ELR (cell line): ENCODE measurements around the gene MRLN.
"Not testable (repeated sequence)": the region's sequence is repeated elsewhere in the genome, so short reads cannot be mapped to it uniquely, and the experiment has no call there.

ENCODE experiments used
- DNase-seq: peaks from one replicate; pipeline ENCODE4 v3.0.0-alpha.2; 2015; ENCODE audit warnings: low read depth

MRLN gene

DNA sequence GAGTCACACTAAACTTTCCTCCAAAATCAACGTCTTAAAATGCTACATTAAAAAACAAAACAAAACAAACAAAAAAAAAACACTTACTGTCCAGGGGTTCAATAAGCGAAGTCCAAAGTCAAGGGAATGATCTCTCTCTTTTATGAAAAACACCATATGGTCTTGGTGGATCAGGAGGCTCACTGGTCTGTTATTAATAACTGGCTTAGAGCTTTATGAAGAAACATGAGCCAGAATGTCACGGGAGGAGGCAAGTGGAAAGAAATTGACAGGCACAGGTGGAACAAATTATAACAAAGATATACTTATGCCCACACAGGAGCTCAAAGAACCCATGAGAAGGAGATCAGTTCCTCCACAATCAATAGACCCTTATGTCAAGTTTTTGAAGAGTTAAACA, at the start of gene MRLN:
MRLN (minus strand) TSS at position 189 of the 400 bp plus-strand sequence.
- DNase-seq, result no peak

GRCh38 chr10:59801171-59801570, 47.9 kb upstream of the MRLN start:
- DNase-seq, result no peak

DNA sequence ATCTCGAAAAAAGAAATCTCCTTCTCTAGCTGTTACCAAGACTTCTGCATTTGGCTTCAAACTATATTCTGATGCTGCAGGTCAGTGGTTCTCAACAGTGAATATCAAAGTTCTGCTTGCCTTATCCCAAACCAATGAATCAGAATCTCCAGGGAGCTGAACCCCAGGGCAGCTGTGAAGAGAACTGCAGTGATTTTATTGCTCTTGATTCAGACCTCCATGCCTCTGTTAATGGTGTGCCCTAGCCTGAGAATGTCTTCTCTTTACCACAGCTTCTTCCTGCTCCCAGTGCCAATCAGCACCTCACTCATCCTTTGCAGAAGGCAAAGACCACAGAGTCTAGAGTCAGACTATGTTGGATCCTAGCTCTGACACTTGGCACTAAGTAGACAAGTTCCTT, 46.2 kb upstream of the MRLN start:
- no peak for DNase-seq

GRCh38 chr10:59793919-59794318, 40.7 kb upstream of the MRLN start:
- no peak for DNase-seq

GRCh38 chr10:59792812-59793211, 39.6 kb upstream of the MRLN start:
- no peak for DNase-seq

DNA sequence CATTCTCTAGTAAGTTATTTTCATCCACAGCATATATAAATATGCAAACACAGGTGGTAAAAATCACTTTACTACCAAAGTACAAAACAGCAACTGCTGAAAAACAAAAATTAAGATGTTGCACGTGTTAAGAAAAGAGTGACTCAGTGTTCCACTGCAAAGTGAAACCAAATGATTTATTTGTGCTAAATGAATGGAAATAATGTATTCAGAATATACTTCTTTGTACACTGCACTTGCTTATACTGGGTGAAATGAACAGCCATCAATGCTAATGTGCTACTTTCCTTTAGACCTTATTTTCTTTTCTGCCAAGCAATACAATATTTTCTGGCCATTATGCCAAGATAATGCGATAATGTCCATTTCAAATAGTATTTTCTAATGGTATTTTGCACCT, 38.3 kb upstream of the MRLN start:
- DNase-seq, result no peak

DNA sequence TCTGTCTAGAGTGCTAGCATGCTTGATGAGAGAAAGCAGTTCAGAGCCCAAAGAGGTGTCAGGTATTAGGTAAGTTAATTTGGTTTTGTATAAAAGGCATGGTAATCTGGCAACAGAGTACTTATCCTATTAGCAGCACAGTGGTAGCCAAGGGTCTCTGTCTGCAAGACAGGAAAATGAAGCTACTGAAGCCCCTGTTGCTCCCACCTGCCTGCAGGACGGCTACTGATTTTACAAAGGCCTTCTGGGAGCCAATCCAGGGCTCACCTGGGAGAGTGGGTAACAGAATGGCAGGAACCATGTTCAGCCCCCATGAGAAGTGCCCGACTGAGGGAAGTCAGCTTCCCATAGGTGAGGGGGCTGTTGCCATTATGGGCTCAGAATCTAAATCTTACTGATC, 36.8 kb upstream of the MRLN start:
- not testable (repeated sequence) for DNase-seq

GRCh38 chr10:59788914-59789313, 35.7 kb upstream of the MRLN start:
- not testable (repeated sequence) for DNase-seq

GRCh38 chr10:59787032-59787431, 33.8 kb upstream of the MRLN start:
- not testable (repeated sequence) for DNase-seq

DNA sequence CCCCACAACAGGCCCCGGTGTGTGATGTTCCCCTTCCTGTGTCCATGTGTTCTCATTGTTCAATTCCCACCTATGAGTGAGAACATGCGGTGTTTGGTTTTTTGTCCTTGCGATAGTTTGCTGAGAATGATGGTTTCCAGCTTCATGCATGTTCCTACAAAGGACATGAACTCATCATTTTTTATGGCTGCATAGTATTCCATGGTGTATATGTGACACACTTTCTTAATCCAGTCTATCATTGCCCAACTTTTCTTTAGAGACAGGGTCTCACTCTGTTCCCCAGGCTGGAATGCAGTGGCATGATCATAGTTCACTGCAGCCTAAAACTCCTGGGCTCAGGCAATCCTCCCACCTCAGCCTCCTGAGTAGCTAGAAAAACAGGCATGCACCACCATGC, 32.2 kb upstream of the MRLN start:
- DNase-seq, result not testable (repeated sequence)

DNA sequence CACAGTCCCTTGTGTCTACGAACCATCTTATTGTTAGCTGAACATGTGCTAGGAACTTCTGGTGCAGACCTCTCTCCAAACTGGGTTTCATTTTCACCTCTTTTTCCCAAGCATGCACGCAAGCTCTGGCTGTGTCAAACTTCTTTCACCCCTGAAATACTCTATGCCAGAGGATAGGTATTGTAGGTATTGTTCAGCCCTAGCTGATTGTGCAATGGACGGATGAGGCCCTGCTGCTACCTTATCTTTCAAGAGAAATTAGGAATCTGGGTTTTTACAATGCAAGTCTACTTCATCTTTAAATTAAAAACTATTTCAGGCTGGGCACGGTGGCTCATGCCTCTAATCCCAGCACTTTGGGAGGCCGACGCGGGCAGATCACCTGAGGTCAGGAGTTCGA, 28.3 kb upstream of the MRLN start:
- DNase-seq, result no peak

GRCh38 chr10:59779756-59780533, 26.7 kb upstream of the MRLN start:
- no peak for DNase-seq

DNA sequence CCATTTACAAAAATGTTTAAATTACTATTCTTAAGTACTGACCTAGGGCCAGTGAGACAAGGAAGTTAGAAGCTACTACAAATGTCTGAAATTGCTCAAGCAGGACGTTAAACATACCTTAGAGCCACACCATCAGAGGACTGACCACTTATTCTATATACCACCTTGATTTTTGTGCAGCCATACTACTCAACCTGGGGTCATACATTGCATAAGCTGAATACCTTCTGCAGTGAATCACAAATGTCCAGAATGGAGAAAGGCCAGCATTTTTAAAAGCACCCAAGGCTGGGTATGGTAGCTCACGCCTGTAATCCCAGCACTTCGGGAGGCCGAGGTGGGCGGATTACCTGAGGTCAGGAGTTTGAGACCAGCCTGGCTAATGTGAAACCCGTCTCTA, 21.2 kb upstream of the MRLN start:
- no peak for DNase-seq

- DNase-seq, result no peak
Measured at GRCh38 chr10:59773088-59773487, 19.8 kb upstream of the MRLN start.

DNA sequence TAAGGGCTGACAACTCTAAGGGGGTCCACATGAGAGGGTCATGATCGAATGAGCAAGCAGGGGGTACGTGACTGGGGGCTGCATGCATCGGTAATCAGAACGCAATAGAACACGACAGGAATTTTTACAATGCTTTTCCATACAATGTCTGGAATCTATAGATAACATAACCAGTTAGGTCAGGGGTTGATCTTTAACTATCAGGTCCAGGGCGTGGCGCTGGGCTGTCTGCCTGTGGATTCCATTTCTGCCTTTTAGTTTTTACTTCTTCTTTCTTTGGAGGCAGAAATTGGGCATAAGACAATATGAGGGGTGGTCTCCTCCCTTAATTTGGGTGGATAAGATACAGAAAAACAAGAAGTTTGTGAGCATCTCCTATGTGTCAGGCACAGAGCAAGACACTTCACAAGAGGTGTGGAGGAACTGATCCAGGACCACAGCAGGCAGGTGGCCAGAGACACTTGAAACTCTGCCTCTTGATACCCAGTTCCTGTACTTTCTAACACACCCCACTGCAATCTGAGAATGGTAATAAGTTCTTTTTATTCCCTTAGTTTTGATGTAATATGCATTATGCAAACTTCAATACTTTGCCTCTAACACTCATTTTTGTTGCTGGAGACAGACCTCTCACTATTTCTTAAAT, 18.0 kb upstream of the MRLN start:
- DNase-seq, result no peak

- no peak for DNase-seq
Measured at GRCh38 chr10:59770689-59771088, 17.4 kb upstream of the MRLN start.

DNA sequence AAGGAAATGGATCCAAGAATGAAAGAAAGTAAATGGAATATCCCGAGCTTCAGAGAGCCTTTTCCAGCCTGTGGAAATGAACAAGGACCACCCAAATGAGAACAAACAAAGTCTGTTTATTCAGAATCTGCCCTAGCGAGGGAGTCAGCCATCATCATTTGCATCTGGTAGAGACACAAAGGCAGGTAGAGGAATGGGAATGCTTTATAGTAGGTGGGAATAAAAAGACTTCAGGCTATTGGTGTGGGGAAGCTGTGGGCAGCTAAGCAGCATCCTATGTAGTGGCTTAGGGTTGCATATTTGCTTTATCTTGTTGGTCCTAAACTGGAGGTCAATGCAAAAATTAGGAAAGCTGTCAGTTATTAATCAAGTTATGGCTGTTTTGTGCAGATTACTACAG, 9.2 kb upstream of the MRLN start:
- DNase-seq, result no peak

DNA sequence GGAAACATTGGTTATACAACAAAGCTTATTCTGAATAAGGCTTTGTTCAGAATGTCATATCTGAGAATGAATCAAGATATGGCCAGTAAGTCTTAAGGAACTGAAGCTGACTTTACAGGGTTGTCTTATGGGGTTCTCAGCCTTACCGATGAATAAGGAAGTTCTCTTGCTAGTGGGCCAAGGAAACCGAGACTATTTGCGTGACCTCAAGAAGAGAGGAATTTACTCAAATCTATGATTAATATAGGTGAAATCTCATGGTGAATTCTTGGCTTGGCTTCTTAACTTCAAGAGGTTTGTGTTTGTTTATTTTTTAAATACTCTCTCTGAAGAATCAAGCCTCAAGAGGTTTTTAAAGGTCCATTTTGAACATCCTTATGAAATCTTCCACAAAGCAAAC, 4.7 kb upstream of the MRLN start:
- DNase-seq, result peak; percentile 63

- DNase-seq, result no peak
Measured at GRCh38 chr10:59754951-59755350, 1.7 kb upstream of the MRLN start.

DNA sequence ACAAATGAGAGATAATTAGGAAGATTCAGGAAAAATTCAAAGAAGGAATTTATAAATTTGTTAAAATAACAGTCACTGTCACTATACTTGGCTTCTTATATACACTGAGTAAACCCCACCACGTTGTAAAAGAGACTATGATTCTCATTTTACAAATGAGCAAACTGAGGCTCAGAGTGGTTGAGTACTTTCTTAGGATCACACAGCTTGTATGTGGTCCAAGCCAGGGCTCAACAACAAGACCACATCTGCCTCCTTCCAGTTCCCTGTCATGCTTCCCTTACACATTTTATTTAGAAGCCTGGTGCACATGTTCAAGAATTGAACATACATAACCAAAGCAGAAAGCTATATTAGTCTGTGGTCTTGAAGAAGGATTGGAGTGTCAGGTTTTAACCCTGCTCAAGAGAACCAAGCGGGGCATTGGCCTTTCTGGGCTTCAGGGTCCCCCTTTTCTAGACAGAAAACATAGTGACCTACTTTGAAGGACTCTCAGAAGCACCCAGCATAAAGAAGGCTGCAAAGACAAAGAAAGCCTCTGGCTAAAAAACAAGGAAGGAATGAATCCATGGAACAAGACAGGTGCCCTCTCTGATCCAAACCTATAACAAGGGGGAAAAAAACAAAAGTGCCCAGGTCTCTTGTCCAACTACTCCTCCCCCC, 846 bp downstream of the MRLN start:
- DNase-seq, result no peak

- DNase-seq, result no peak
Measured at GRCh38 chr10:59750155-59750945, 2.9 kb downstream of the MRLN start.

GRCh38 chr10:59748834-59749233, 4.4 kb downstream of the MRLN start:
- DNase-seq, result no peak
